RWPE2 (cell line): ENCODE measurements around the gene PEPD.
A peak's percentile ranks its signal among the peaks of the same experiment; 100 is the strongest.

ENCODE experiments used
- ATAC-seq: fragments of 200-7000 bp; cut with Tn5 transposase; 3 replicates; pipeline ENCODE4 v1.9.1; 2021; ENCODE audit warnings: low read depth
- DNase-seq: peaks from one replicate; pipeline ENCODE4 v3.0.0-alpha.2; 2020; ENCODE audit warnings: low spot score
- H3K27ac ChIP-seq: fragments of 450-650 bp; 2 replicates; pipeline ENCODE4 v1.5.1; 2017; ENCODE audit warnings: mild to moderate bottlenecking; ENCODE audit not compliant: poor library complexity, severe bottlenecking
- H3K27me3 ChIP-seq: fragments of 250-450 bp; sonication (Bioruptor Pico); 2 replicates; pipeline ENCODE4 v1.5.1; 2021; ENCODE audit warnings: mild to moderate bottlenecking, moderate library complexity; ENCODE audit not compliant: insufficient read depth, poor library complexity, severe bottlenecking
- H3K36me3 ChIP-seq: fragments of 250-450 bp; sonication (Bioruptor Pico); 2 replicates; pipeline ENCODE4 v1.5.1; 2020; ENCODE audit warnings: low read depth, mild to moderate bottlenecking, moderate library complexity
- H3K4me1 ChIP-seq: fragments of 250-450 bp; sonication (Bioruptor Pico); 2 replicates; pipeline ENCODE4 v1.5.1; 2021; ENCODE audit warnings: mild to moderate bottlenecking, moderate library complexity; ENCODE audit not compliant: insufficient read depth, poor library complexity, severe bottlenecking
- H3K4me3 ChIP-seq: fragments of 250-450 bp; sonication (Bioruptor Pico); 2 replicates; pipeline ENCODE4 v1.5.1; 2021; ENCODE audit warnings: mild to moderate bottlenecking, moderate library complexity; ENCODE audit not compliant: severe bottlenecking
- H3K9me3 ChIP-seq: fragments of 250-450 bp; sonication (Bioruptor Pico); 2 replicates; pipeline ENCODE4 v1.5.1; 2021; ENCODE audit warnings: mild to moderate bottlenecking, moderate library complexity; ENCODE audit not compliant: severe bottlenecking
- TF ChIP-seq, protein P1 (sequence below): fragments of 450-650 bp; IDR thresholded peaks from one replicate; pipeline ENCODE4 v1.5.1; 2017; ENCODE audit warnings: mild to moderate bottlenecking, moderate library complexity; ENCODE audit not compliant: poor library complexity, severe bottlenecking

PEPD gene

DNA sequence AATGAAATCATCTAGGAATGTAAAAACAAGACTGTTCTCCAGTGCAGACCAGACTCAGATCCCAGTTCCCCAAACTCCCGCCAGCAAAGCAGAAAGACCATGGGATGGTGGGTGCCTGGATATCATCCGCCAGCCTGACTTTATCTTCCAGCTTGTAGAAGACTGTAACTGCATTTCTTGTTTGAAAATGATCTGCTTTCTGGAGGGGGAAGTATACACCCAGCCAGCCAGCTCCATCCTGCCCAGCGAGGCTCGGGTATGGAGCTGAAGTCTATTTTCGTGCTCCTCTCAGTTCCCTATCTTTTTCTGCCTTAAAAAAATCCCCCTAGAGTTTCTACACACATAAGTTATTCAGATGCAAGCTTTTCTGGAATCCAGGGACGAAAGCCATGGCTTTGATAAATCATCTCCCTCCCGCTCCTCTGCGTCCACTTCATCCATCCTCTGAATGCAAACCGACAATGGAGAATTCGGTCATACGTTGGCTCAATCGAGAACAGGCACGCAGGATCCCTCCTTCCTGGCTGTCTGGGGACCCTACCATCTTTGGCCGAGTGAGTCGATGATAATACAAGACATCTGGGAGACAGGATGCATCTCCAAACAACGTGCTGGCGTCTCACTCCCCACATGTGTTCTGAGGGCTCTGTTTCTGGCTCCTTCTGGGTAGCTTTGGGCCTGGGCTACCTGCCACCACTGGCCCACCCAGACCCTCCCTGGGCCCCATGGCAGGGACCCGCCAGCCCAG, 116.9 kb downstream of the PEPD start:
- Histone ChIP-seq H3K36me3 (no peaks in the 10 kb centered on the region), H3K4me3 (no peak overlapping the region), H3K9me3 (no peaks in the 10 kb centered on the region), H3K27me3 (no peaks in the 10 kb centered on the region), H3K4me1 (no peaks in the 10 kb centered on the region), H3K27ac (no peak overlapping the region)
- ATAC-seq: no peak
- peak; percentile 30 for DNase-seq
- TF ChIP-seq, protein P1, sequence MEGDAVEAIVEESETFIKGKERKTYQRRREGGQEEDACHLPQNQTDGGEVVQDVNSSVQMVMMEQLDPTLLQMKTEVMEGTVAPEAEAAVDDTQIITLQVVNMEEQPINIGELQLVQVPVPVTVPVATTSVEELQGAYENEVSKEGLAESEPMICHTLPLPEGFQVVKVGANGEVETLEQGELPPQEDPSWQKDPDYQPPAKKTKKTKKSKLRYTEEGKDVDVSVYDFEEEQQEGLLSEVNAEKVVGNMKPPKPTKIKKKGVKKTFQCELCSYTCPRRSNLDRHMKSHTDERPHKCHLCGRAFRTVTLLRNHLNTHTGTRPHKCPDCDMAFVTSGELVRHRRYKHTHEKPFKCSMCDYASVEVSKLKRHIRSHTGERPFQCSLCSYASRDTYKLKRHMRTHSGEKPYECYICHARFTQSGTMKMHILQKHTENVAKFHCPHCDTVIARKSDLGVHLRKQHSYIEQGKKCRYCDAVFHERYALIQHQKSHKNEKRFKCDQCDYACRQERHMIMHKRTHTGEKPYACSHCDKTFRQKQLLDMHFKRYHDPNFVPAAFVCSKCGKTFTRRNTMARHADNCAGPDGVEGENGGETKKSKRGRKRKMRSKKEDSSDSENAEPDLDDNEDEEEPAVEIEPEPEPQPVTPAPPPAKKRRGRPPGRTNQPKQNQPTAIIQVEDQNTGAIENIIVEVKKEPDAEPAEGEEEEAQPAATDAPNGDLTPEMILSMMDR: no peak

DNA sequence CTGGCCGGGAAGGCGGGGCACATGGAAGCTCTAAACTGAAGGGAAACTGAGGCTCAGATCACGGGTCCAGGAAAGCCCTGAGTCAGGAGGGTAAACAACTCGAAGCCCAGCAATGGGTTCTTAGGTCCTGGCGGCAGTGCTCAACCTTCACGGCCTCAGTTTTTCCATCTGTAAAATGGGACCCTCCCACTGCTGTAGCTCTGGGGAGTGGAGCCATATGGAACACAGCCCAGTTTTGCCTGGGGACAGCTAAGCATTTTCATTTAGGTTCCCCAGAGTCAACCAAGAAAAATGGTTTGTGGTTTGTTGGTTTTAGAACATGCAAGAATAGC, 117.7 kb downstream of the PEPD start:
- Histone ChIP-seq H3K4me3 (no peak overlapping the region), H3K36me3 (no peaks in the 10 kb centered on the region), H3K9me3 (no peaks in the 10 kb centered on the region), H3K27me3 (no peaks in the 10 kb centered on the region), H3K27ac (no peak overlapping the region), H3K4me1 (no peaks in the 10 kb centered on the region)
- TF ChIP-seq, protein P1: no peak
- DNase-seq (no peak), ATAC-seq (no peak)

DNA sequence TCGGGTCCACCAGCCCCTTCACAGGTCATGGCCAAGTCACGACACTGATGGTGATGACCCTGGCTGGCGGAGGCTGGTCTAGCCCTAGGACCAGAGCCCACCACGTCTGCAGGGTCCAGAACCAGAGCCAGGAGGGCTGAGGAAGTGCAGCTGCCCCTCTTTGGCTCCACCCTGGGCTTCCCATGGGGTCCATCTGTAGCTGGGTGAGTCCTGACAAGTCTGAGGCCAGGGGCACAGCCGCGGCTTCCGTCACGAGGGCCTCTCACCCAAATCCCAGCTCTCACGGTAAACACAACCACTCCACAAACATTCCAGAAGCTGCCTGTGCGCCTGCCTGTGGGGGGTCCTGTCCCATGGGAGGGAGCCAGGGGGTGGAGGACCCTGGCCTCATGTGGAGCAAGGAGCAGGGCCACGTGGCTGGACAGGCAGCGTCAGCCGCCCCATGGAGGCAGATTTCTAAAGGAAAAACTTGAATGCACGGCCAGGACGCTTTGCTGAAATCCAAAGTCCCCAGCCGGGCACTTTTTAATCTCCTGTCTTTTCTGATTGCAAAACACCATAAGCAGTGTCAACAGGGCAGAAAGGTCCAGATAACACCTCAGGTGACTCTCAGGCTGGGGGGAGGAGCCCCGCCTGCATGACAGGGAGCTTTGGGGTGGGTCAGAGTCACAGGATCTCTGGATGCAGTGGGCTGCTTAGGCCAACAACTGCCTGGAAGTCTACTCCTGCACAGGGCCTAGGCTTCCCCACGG, 118.2 kb downstream of the PEPD start:
- Histone ChIP-seq H3K4me1 (no peaks in the 10 kb centered on the region), H3K27me3 (no peaks in the 10 kb centered on the region), H3K36me3 (no peaks in the 10 kb centered on the region), H3K27ac (no peak overlapping the region), H3K4me3 (no peak overlapping the region), H3K9me3 (no peaks in the 10 kb centered on the region)
- DNase-seq (peak; percentile 39), ATAC-seq (no peak)
- TF ChIP-seq, protein P1: no peak

DNA sequence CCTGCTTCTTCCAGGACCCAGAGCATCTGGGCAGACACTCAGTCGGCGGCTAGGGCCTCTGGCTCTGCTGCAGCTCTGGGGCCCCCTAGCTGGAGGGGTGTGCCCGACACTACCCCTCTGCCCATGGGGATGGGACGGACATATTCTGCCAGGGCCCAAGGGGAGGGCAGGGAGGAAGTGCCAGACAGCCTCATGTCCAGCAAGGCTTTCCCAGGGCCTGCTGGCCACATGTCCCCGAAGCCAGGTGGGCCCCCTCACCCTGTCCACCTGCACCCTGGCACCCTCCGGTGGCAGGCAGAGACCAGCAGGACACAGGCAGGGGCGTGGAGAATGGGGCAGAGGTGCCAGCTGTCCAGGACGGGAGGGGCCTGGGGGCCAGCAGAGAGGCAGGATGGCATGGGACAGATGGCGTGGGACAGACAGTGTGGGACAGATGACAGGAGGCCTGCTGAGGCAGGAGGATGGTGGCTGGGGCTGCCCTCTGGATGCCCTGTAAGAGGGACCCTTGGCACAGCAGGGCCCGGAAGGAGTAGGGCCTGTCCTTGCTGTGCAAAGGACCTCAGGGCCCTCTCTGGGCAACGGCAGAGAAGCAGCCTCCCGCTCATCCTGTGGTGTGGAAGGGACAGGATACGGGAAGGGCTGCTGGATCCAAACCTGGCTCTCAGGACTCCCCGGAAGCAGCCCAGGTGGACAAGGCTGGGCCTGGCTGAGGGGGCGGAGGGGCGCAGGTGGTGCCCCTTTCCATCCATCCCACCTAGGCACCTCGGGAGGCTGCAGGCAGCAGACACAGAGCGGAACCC, 119.0 kb downstream of the PEPD start:
- no peaks in the 10 kb centered on the region for H3K27me3 ChIP-seq
- TF ChIP-seq, protein P1: no peak
- H3K4me1 ChIP-seq: no peaks in the 10 kb centered on the region
- DNase-seq: peak; percentile 52
- no peak overlapping the region for H3K4me3 ChIP-seq
- no peaks in the 10 kb centered on the region for H3K9me3 ChIP-seq
- H3K36me3 ChIP-seq: no peaks in the 10 kb centered on the region
- ATAC-seq: peak; percentile 33; the same call in 2 of the 3 replicates
- H3K27ac ChIP-seq: no peak overlapping the region
